ENCODE measurements around the gene C12orf50.
"Not testable (repeated sequence)": the region's sequence is repeated elsewhere in the genome, so short reads cannot be mapped to it uniquely, and the experiment has no call there.

C12orf50 gene

GRCh38 chr12:87954028-87954427 is 75.2 kb downstream of the C12orf50 start:
- H3K27me3 Mint-ChIP-seq; H3K27ac Mint-ChIP-seq; intact Hi-C loops (cut with micrococcal nuclease); H3K36me3 Mint-ChIP-seq (ENCODE audit: low read depth); H3K4me3 Mint-ChIP-seq; H3K4me1 Mint-ChIP-seq (ENCODE audit: low read depth); H3K9me3 Mint-ChIP-seq: not testable (repeated sequence)

- intact Hi-C loops (cut with micrococcal nuclease) = no loop called here
- H3K4me3 Mint-ChIP-seq = no peak overlapping the region
- H3K36me3 Mint-ChIP-seq (ENCODE audit: low read depth) = no peaks in the 10 kb centered on the region
- no peaks in the 10 kb centered on the region for H3K4me1 Mint-ChIP-seq (ENCODE audit: low read depth)
- H3K27ac Mint-ChIP-seq = no peak overlapping the region
- no peaks in the 10 kb centered on the region for H3K9me3 Mint-ChIP-seq
- peaks cover 1% of the 10 kb centered on the region for H3K27me3 Mint-ChIP-seq
These were observed 75.8 kb downstream of the C12orf50 start for GRCh38 chr12:87953256-87953860.

GRCh38 chr12:87952850-87953249 is 76.4 kb downstream of the C12orf50 start:
- H3K4me1 Mint-ChIP-seq (ENCODE audit: low read depth) = no peaks in the 10 kb centered on the region
- H3K9me3 Mint-ChIP-seq = no peaks in the 10 kb centered on the region
- intact Hi-C loops (cut with micrococcal nuclease) = no loop called here
- no peak overlapping the region for H3K27ac Mint-ChIP-seq
- H3K4me3 Mint-ChIP-seq = no peak overlapping the region
- H3K36me3 Mint-ChIP-seq (ENCODE audit: low read depth) = no peaks in the 10 kb centered on the region
- H3K27me3 Mint-ChIP-seq = peaks cover 1% of the 10 kb centered on the region

GRCh38 chr12:87952223-87952622 is 77.0 kb downstream of the C12orf50 start:
- Mint-ChIP-seq H3K27ac (no peak overlapping the region), H3K4me3 (no peak overlapping the region), H3K9me3 (no peaks in the 10 kb centered on the region), H3K27me3 (no peaks in the 10 kb centered on the region), H3K36me3 (ENCODE audit: low read depth) (no peaks in the 10 kb centered on the region), H3K4me1 (ENCODE audit: low read depth) (no peaks in the 10 kb centered on the region)
- intact Hi-C loops (cut with micrococcal nuclease) = no loop called here

- Mint-ChIP-seq H3K9me3 (peaks cover 21% of the 10 kb centered on the region), H3K27ac (no peak overlapping the region), H3K36me3 (ENCODE audit: low read depth) (no peaks in the 10 kb centered on the region), H3K27me3 (no peaks in the 10 kb centered on the region), H3K4me1 (ENCODE audit: low read depth) (no peaks in the 10 kb centered on the region), H3K4me3 (no peak overlapping the region)
- intact Hi-C loops (cut with micrococcal nuclease) = no loop called here
These were observed 85.4 kb downstream of the C12orf50 start for GRCh38 chr12:87943762-87944161.

- no peak overlapping the region for H3K27ac Mint-ChIP-seq
These were observed 86.2 kb downstream of the C12orf50 start for GRCh38 chr12:87943023-87943422.

GRCh38 chr12:87939182-87939581 is 90.0 kb downstream of the C12orf50 start:
- intact Hi-C loops (cut with micrococcal nuclease) = no loop called here
- no peak overlapping the region for H3K27ac Mint-ChIP-seq
- no peaks in the 10 kb centered on the region for H3K27me3 Mint-ChIP-seq

More at GRCh38 chr12:87943023-87943422, 86.2 kb downstream of the C12orf50 start:
- Mint-ChIP-seq H3K27me3 (no peaks in the 10 kb centered on the region), H3K4me1 (ENCODE audit: low read depth) (no peaks in the 10 kb centered on the region), H3K36me3 (ENCODE audit: low read depth) (no peaks in the 10 kb centered on the region), H3K9me3 (peaks cover 21% of the 10 kb centered on the region), H3K4me3 (no peak overlapping the region)
- intact Hi-C loops (cut with micrococcal nuclease) = no loop called here

GRCh38 chr12:87935216-87935615 is 94.0 kb downstream of the C12orf50 start:
- no peaks in the 10 kb centered on the region for H3K27me3 Mint-ChIP-seq
- H3K4me3 Mint-ChIP-seq = no peak overlapping the region
- no peak overlapping the region for H3K27ac Mint-ChIP-seq
- peaks cover 13% of the 10 kb centered on the region for H3K9me3 Mint-ChIP-seq
- intact Hi-C loops (cut with micrococcal nuclease) = no loop called here
- no peaks in the 10 kb centered on the region for H3K4me1 Mint-ChIP-seq (ENCODE audit: low read depth)
- no peaks in the 10 kb centered on the region for H3K36me3 Mint-ChIP-seq (ENCODE audit: low read depth)

More at GRCh38 chr12:87939182-87939581, 90.0 kb downstream of the C12orf50 start:
- Mint-ChIP-seq H3K4me1 (ENCODE audit: low read depth) (no peaks in the 10 kb centered on the region), H3K4me3 (no peak overlapping the region), H3K36me3 (ENCODE audit: low read depth) (no peaks in the 10 kb centered on the region), H3K9me3 (peaks cover 13% of the 10 kb centered on the region)

GRCh38 chr12:87933991-87934390 is 95.2 kb downstream of the C12orf50 start:
- no peaks in the 10 kb centered on the region for H3K27me3 Mint-ChIP-seq
- no peaks in the 10 kb centered on the region for H3K36me3 Mint-ChIP-seq (ENCODE audit: low read depth)
- H3K27ac Mint-ChIP-seq = no peak overlapping the region
- no peaks in the 10 kb centered on the region for H3K4me1 Mint-ChIP-seq (ENCODE audit: low read depth)
- no peak overlapping the region for H3K4me3 Mint-ChIP-seq
- intact Hi-C loops (cut with micrococcal nuclease) = no loop called here
- H3K9me3 Mint-ChIP-seq = peaks cover 13% of the 10 kb centered on the region

- H3K36me3 Mint-ChIP-seq (ENCODE audit: low read depth) = no peaks in the 10 kb centered on the region
- H3K27ac Mint-ChIP-seq = no peak overlapping the region
- H3K4me1 Mint-ChIP-seq (ENCODE audit: low read depth) = no peaks in the 10 kb centered on the region
- no peaks in the 10 kb centered on the region for H3K27me3 Mint-ChIP-seq
- intact Hi-C loops (cut with micrococcal nuclease) = no loop called here
- H3K9me3 Mint-ChIP-seq = peaks cover 13% of the 10 kb centered on the region
- H3K4me3 Mint-ChIP-seq = no peak overlapping the region
These were observed 97.4 kb downstream of the C12orf50 start for GRCh38 chr12:87931812-87932211.

GRCh38 chr12:87930627-87931026 is 98.6 kb downstream of the C12orf50 start:
- Mint-ChIP-seq H3K9me3 (peaks cover 3% of the 10 kb centered on the region), H3K4me1 (ENCODE audit: low read depth) (no peaks in the 10 kb centered on the region), H3K36me3 (ENCODE audit: low read depth) (no peaks in the 10 kb centered on the region), H3K4me3 (no peak overlapping the region), H3K27ac (no peak overlapping the region), H3K27me3 (no peaks in the 10 kb centered on the region)
- intact Hi-C loops (cut with micrococcal nuclease) = no loop called here
